Measurements from ENCODE around the gene SPDYE8. TPM values are rescaled to one million over a fixed set of nuclear protein-coding genes. Genes with fewer than 3 reads are reported as not detected.
"Not testable (repeated sequence)": the region's sequence is repeated elsewhere in the genome, so short reads cannot be mapped to it uniquely, and the experiment has no call there.

SPDYE8 gene, protein sequence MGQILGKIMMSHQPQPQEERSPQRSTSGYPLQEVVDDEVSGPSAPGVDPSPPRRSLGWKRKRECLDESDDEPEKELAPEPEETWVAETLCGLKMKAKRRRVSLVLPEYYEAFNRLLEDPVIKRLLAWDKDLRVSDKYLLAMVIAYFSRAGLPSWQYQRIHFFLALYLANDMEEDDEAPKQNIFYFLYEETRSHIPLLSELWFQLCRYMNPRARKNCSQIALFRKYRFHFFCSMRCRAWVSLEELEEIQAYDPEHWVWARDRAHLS
- total RNA-seq (ENCODE audit: low replicate concordance), result not detected in 2 replicates

- H3K36me3 Mint-ChIP-seq; H4K20me1 ChIP-seq (ENCODE audit: low read depth); H3K4me2 ChIP-seq; DNase-seq (ENCODE audit: low spot score); H3K9ac ChIP-seq; H3F3A ChIP-seq (ENCODE audit: low read depth); H3K4me1 Mint-ChIP-seq; H3K4me3 ChIP-seq; H2AFZ ChIP-seq (replicated peaks); H3K36me3 ChIP-seq; H3K27me3 ChIP-seq; H3K27ac Mint-ChIP-seq; H3K9me3 ChIP-seq (ENCODE audit: low read depth); H3K27me3 Mint-ChIP-seq (ENCODE audit: insufficient read depth, low read depth); H3K9me3 Mint-ChIP-seq; H3K79me2 ChIP-seq (ENCODE audit: low read depth); H3K4me3 Mint-ChIP-seq; H3K4me1 ChIP-seq; H3K27ac ChIP-seq: not testable (repeated sequence)
Measured at GRCh38 chr7:73029666-73030065, at the start of gene SPDYE8. Gene SPDYE8, minus strand, starts transcription at chr7:73029766. Its CDS starts 1,800 bp downstream, at chr7:73027966.

GRCh38 chr7:73057811-73058210 is 28.2 kb upstream of the SPDYE8 start, which contains the start of gene SPDYE11:
Gene SPDYE11, minus strand, starts transcription at chr7:73057911. Its CDS starts 1,800 bp downstream, at chr7:73056111.
- H3K27me3 Mint-ChIP-seq (ENCODE audit: insufficient read depth, low read depth); H3K27ac ChIP-seq; H3K36me3 ChIP-seq; H3K9ac ChIP-seq; H2AFZ ChIP-seq (replicated peaks); H4K20me1 ChIP-seq (ENCODE audit: low read depth); DNase-seq (ENCODE audit: low spot score); H3K4me1 ChIP-seq; H3K4me2 ChIP-seq; H3K36me3 Mint-ChIP-seq; H3K4me1 Mint-ChIP-seq; H3K9me3 ChIP-seq (ENCODE audit: low read depth); H3K9me3 Mint-ChIP-seq; H3K27me3 ChIP-seq; H3K79me2 ChIP-seq (ENCODE audit: low read depth); H3K4me3 ChIP-seq; H3K27ac Mint-ChIP-seq; H3F3A ChIP-seq (ENCODE audit: low read depth); H3K4me3 Mint-ChIP-seq: not testable (repeated sequence)

- not testable (repeated sequence) for H3K27me3 ChIP-seq; H3K9ac ChIP-seq; H3K4me1 Mint-ChIP-seq; H3K27ac ChIP-seq; H3K9me3 ChIP-seq (ENCODE audit: low read depth); H3K4me1 ChIP-seq; H3K36me3 Mint-ChIP-seq; H3F3A ChIP-seq (ENCODE audit: low read depth); H3K9me3 Mint-ChIP-seq; H3K36me3 ChIP-seq; H3K27ac Mint-ChIP-seq; H4K20me1 ChIP-seq (ENCODE audit: low read depth); H2AFZ ChIP-seq (replicated peaks); H3K27me3 Mint-ChIP-seq (ENCODE audit: insufficient read depth, low read depth)
- peak overlapping the region; percentile 59 for H3K4me3 Mint-ChIP-seq
- DNase-seq (ENCODE audit: low spot score), result peak; percentile 2
- Histone ChIP-seq H3K79me2 (ENCODE audit: low read depth) (peaks cover 12% of the 10 kb centered on the region), H3K4me2 (peak overlapping the region; percentile 97), H3K4me3 (peak overlapping the region; percentile 65)
Measured at GRCh38 chr7:73006491-73006890, 23.1 kb downstream of the SPDYE8 start.

GRCh38 chr7:73005693-73006447 is 23.7 kb downstream of the SPDYE8 start:
- not testable (repeated sequence) for H3K36me3 Mint-ChIP-seq; H4K20me1 ChIP-seq (ENCODE audit: low read depth); H3K4me1 Mint-ChIP-seq; H2AFZ ChIP-seq (replicated peaks); H3K9me3 Mint-ChIP-seq; H3F3A ChIP-seq (ENCODE audit: low read depth); H3K36me3 ChIP-seq; H3K27me3 Mint-ChIP-seq (ENCODE audit: insufficient read depth, low read depth); H3K4me1 ChIP-seq; H3K27me3 ChIP-seq; H3K9me3 ChIP-seq (ENCODE audit: low read depth)
- peak; percentile 95 for DNase-seq (ENCODE audit: low spot score)
- H3K4me3 Mint-ChIP-seq, result peak overlapping the region; percentile 99
- Histone ChIP-seq H3K4me3 (peak overlapping the region; percentile 71), H3K9ac (peak overlapping the region; percentile 70), H3K4me2 (peak overlapping the region; percentile 71), H3K27ac (peak overlapping the region; percentile 81), H3K79me2 (ENCODE audit: low read depth) (peaks cover 12% of the 10 kb centered on the region)
- peak overlapping the region; percentile 93 for H3K27ac Mint-ChIP-seq

DNA sequence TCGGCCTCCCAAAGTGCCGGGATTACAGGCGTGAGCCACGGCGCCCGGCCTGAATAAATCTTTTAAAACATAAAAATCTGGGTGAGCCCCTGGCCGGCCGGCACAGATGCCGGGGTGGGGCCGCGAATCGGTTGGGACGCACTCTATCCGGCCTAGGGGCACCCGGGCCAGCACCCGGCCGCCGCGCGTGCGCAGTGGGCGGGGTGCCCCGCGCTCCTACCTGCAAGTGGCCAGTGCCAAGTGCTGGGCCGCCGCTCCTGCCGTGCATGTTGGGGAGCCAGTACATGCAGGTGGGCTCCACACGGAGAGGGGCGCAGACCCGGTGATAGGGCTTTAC is 24.2 kb downstream of the SPDYE8 start:
- not testable (repeated sequence) for H3K4me1 Mint-ChIP-seq; H3F3A ChIP-seq (ENCODE audit: low read depth); H3K27ac ChIP-seq; H3K36me3 Mint-ChIP-seq; DNase-seq (ENCODE audit: low spot score); H3K36me3 ChIP-seq; H4K20me1 ChIP-seq (ENCODE audit: low read depth); H3K9ac ChIP-seq; H3K9me3 ChIP-seq (ENCODE audit: low read depth); H3K27me3 Mint-ChIP-seq (ENCODE audit: insufficient read depth, low read depth); H3K27ac Mint-ChIP-seq; H3K27me3 ChIP-seq; H3K9me3 Mint-ChIP-seq; H3K4me1 ChIP-seq; H2AFZ ChIP-seq (replicated peaks)
- peak overlapping the region; percentile 99 for H3K4me3 Mint-ChIP-seq
- Histone ChIP-seq H3K4me3 (peak overlapping the region; percentile 71), H3K4me2 (peak overlapping the region; percentile 68), H3K79me2 (ENCODE audit: low read depth) (peaks cover 12% of the 10 kb centered on the region)

DNA sequence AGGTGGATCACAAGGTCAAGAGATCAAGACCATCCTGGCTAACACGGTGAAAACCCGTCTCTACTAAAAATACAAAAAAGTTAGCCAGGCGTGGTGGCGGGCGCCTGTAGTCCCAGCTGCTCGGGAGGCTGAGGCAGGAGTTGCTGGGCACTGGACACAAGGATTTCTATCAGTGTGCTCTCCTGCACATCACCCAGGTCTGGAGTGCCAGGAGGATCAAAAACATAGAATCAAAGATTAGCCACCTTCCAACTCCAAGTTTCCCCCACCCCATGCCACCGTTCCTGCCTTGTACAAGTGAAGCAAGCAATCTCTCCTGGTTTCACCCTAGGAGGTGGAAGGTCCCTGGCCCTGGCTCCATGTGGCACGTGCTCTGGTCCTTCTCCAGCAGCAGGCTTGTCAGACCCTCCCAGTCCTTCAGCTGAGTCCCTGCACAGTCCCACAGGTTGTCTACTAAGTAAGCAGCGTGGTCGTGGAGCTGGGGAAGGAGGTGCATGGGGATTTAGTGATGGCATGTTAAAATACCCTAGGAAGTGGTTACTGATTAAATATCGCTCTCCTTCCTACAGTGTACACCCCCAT is 31.6 kb downstream of the SPDYE8 start:
- H3K36me3 Mint-ChIP-seq; H3K27ac Mint-ChIP-seq; H3K36me3 ChIP-seq; H3K27me3 ChIP-seq; H3K9ac ChIP-seq; H3F3A ChIP-seq (ENCODE audit: low read depth); H3K9me3 Mint-ChIP-seq; H4K20me1 ChIP-seq (ENCODE audit: low read depth); H3K27me3 Mint-ChIP-seq (ENCODE audit: insufficient read depth, low read depth); H3K79me2 ChIP-seq (ENCODE audit: low read depth); H2AFZ ChIP-seq (replicated peaks); DNase-seq (ENCODE audit: low spot score); H3K4me1 ChIP-seq; H3K4me3 ChIP-seq; H3K9me3 ChIP-seq (ENCODE audit: low read depth); H3K27ac ChIP-seq; H3K4me2 ChIP-seq; H3K4me3 Mint-ChIP-seq; H3K4me1 Mint-ChIP-seq: not testable (repeated sequence)

DNA sequence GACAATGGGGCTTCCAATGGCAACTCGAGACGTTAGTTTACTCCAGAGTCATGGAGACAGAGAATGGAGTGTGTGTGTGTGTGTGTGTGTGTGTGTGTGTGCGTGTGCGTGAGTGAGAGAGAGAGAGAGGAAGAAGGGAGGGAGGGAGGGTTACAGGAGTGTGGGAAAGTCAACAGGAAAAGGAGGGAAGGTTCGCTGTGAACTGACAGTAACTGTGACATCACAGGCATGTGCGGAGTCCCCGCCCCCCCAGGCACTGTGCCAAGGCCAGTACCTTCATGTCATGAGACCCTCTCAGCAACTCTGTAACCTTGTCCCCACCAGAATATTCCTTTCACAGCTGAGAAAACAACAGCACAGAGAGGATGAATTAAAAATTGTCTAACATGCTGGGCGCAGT is 32.1 kb downstream of the SPDYE8 start:
- H3K27ac Mint-ChIP-seq; H3K9me3 Mint-ChIP-seq; H3K36me3 ChIP-seq; H3F3A ChIP-seq (ENCODE audit: low read depth); H4K20me1 ChIP-seq (ENCODE audit: low read depth); H3K27me3 ChIP-seq; H2AFZ ChIP-seq (replicated peaks); H3K27ac ChIP-seq; H3K79me2 ChIP-seq (ENCODE audit: low read depth); H3K27me3 Mint-ChIP-seq (ENCODE audit: insufficient read depth, low read depth); H3K4me1 ChIP-seq; H3K36me3 Mint-ChIP-seq; H3K9me3 ChIP-seq (ENCODE audit: low read depth); DNase-seq (ENCODE audit: low spot score); H3K9ac ChIP-seq; H3K4me1 Mint-ChIP-seq; H3K4me3 ChIP-seq; H3K4me3 Mint-ChIP-seq; H3K4me2 ChIP-seq: not testable (repeated sequence)

- not testable (repeated sequence) for H2AFZ ChIP-seq (replicated peaks); H3K27me3 ChIP-seq; H3K79me2 ChIP-seq (ENCODE audit: low read depth); H3K4me3 ChIP-seq; H3F3A ChIP-seq (ENCODE audit: low read depth); H3K4me1 ChIP-seq; H3K27ac Mint-ChIP-seq; H3K36me3 Mint-ChIP-seq; H3K4me1 Mint-ChIP-seq; H3K9me3 Mint-ChIP-seq; H3K9me3 ChIP-seq (ENCODE audit: low read depth); H3K27ac ChIP-seq; H3K4me3 Mint-ChIP-seq; H3K27me3 Mint-ChIP-seq (ENCODE audit: insufficient read depth, low read depth); H3K9ac ChIP-seq; H4K20me1 ChIP-seq (ENCODE audit: low read depth); H3K4me2 ChIP-seq; DNase-seq (ENCODE audit: low spot score); H3K36me3 ChIP-seq
Measured at GRCh38 chr7:72995484-72995883, 34.1 kb downstream of the SPDYE8 start.
